Activated T-helper 17 cell treated with anti-CD3 and anti-CD28 coated beads, Interleukin-2, amount 50 U/mL, for 72 hours (primary cell): Measurements from ENCODE around the gene RAB11A. TPM values are rescaled to one million over a fixed set of nuclear protein-coding genes. Genes with fewer than 3 reads are reported as not detected.
"Not testable (repeated sequence)": the region's sequence is repeated elsewhere in the genome, so short reads cannot be mapped to it uniquely, and the experiment has no call there.

Experiments
- ATAC-seq: fragments of 150-1000 bp; cut with Tn5 transposase; replicated peaks from 2 replicates; pipeline ENCODE4 v1.10.0; 2021; ENCODE audit warnings: mild to moderate bottlenecking, moderate library complexity
- H3K27ac Mint-ChIP-seq: one replicate; pipeline ENCODE4 v1.8.0; 2022; ENCODE audit warnings: mixed read lengths
- H3K27me3 Mint-ChIP-seq: one replicate; pipeline ENCODE4 v1.8.0; 2022; ENCODE audit warnings: mixed read lengths
- H3K36me3 Mint-ChIP-seq: one replicate; pipeline ENCODE4 v1.8.0; 2022; ENCODE audit warnings: low read depth, mild to moderate bottlenecking, mixed read lengths
- H3K4me1 Mint-ChIP-seq: one replicate; pipeline ENCODE4 v1.8.0; 2022; ENCODE audit warnings: mixed read lengths
- H3K4me3 Mint-ChIP-seq: one replicate; pipeline ENCODE4 v1.8.0; 2022; ENCODE audit warnings: mild to moderate bottlenecking, mixed read lengths
- H3K9me3 Mint-ChIP-seq: one replicate; pipeline ENCODE4 v1.8.0; 2022; ENCODE audit warnings: mixed read lengths
- total RNA-seq, 2 donors: library from RNA; stranded (reverse); gene quantifications; one replicate each; pipeline ENCODE4 v1.2.3, GENCODE V29; 2022

The RAB11A gene
- total RNA-seq, 2 donors from 2014 or later = 108 to 143 TPM

DNA sequence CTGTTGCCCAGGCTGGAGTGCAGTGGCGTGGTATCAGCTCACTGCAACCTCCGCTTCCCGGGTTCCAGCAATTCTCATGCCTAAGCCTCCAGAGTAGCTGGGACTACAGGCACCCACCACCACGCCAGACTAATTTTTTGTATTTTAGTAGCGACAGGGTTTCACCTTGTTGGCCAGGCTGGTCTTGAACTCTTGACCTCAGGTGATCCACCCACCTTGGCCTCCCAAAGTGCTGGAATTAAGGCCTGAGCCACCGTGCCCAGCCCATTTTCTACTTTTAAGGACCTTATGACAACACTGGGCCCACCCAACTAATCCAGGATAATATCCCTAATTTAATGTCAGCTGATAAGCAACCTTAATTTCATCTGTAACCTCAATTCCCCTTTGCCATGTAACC lies 1.4 kb upstream of the RAB11A start:
- peak overlapping the region; percentile 98 for H3K4me3 Mint-ChIP-seq

DNA sequence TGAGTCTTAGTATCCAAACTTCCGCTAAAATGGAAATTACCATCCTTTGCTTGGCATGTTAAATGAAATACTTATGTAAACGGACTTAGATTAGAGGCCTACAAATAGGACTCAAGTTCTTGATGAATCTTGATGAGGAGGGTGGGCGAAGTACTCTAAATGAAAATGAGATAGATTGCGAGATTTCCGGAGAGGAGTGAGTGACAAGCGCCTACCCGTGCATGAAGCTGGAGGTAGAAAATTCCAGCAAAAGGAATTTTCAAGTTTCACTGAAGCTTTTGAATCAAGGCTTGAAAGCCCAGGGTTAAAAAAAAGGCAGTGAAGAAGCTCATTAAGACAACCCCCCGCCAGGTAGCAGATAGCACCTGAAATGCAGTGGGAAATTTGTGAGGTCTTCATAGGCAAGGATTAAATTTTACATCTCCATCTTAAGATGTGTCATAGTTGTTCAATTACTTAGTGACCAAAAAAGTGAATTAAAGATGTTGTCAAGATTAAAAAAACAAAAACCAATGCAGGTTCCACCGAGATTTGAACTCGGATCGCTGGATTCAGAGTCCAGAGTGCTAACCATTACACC lies 655 bp upstream of the RAB11A start:
- ATAC-seq = no peak
- H3K36me3 Mint-ChIP-seq = peaks cover 30% of the 10 kb centered on the region

More for the DNA sequence above, 1.4 kb upstream of the RAB11A start:
- peaks cover 28% of the 10 kb centered on the region for H3K4me1 Mint-ChIP-seq
- peak overlapping the region; percentile 100 for H3K27ac Mint-ChIP-seq
- not testable (repeated sequence) for ATAC-seq, H3K9me3 Mint-ChIP-seq, H3K27me3 Mint-ChIP-seq
- H3K36me3 Mint-ChIP-seq = peaks cover 29% of the 10 kb centered on the region

DNA sequence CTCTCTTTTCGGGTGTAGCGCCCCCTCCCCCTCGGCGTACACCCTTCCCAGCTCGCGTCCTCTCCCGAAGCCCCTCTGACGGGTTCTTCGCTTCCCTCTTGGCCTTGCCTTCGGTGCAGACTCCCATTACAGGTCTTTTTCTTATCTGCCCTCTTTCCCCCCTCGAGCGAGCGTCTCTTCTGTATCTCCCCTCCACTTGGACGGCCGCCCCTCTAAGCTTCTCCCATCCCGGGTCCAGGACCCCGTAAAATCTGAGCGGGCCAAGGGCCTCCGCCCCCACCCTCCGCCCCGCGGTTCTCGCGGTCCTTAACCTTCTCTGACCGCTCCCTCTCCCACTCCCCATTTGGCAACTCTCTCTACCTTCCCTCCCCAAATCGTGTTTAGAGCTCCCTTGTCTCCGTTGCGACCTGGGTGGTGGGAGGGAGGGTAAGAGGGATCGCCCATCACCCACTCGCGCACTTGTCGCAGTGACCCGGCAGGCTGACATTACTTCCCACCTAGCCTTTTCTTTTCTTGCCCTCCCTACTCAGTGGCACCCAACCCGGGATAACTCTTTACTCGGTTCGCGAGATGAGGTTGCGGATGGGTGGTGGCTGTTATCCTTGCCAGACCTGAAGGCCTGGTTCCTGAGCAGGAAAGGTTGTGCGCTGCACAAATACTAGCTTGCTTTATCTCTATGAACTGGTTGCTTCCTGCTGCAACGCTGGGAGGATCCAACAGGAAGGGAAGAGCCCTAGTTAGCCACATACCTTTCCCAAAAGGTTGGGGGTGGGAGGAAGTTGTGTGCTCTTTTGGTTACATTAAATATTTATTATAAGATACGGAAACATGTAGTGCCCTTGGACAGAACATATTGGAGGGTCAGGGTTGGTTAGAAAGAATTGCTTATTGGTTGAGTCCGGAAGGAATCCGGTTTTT lies 922 bp downstream of the RAB11A start:
- Mint-ChIP-seq H3K4me3 (peak overlapping the region; percentile 98), H3K27ac (peak overlapping the region; percentile 100), H3K36me3 (peaks cover 37% of the 10 kb centered on the region), H3K9me3 (no peaks in the 10 kb centered on the region), H3K27me3 (no peaks in the 10 kb centered on the region), H3K4me1 (peaks cover 29% of the 10 kb centered on the region)
- no peak for ATAC-seq

More for the DNA sequence above, 655 bp upstream of the RAB11A start:
- Mint-ChIP-seq H3K27ac (peak overlapping the region; percentile 100), H3K4me3 (peak overlapping the region; percentile 98), H3K4me1 (peaks cover 29% of the 10 kb centered on the region), H3K27me3 (no peaks in the 10 kb centered on the region), H3K9me3 (no peaks in the 10 kb centered on the region)

DNA sequence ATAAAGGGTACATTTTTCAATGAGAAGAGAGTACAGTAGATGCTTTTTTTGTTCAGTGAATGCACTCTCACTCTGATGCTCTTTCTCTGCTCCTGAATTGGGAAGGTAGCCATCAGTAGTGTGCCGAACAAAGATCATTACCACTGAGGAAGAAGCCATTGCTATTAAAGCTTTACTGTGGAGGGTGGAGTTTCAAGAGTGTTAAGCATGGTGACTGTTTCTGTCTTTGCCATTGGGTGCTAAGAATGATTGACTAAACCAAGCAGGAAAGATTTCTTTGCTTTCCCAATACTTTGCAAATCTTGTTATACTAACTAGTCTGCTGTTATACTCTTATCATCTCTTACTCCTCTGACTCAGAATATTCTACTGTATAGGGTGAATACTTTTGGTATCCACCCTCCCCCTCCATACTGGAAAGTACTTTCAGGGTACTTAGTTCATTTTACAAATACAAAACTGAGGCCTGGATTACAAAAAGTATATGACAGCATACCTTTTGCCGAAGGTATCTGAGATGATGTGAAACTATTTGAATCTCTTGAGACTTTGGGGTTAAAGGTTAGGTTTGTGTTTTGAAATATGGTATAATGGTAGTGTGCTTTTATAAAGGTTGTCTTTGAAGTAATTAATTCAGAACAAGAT lies 1.7 kb downstream of the RAB11A start:
- Mint-ChIP-seq H3K4me1 (peaks cover 29% of the 10 kb centered on the region), H3K27me3 (no peaks in the 10 kb centered on the region), H3K4me3 (peak overlapping the region; percentile 98), H3K27ac (peak overlapping the region; percentile 100), H3K9me3 (no peaks in the 10 kb centered on the region), H3K36me3 (peaks cover 44% of the 10 kb centered on the region)
- peak; percentile 16 for ATAC-seq

DNA sequence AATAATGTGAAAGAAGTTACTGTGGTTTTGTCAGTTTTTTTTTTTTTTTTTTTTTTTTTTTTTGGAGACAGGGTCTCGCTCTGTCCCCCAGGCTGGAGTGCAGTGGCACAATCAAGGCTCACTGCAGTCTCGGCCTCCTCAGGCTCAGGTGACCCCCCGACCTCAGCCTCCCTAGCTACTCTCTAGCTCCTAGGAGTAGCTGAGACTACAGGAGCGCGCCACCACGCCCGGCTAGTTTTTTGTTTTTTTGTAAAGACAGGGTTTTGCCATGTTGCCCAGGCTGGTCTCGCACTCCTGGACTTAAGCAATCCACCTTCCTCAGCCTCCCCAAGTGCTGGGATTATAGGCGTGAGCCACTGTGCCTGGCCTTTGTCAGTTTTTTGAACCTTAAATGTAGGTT lies 2.6 kb downstream of the RAB11A start:
- Mint-ChIP-seq H3K4me3 (peak overlapping the region; percentile 98), H3K36me3 (peaks cover 46% of the 10 kb centered on the region), H3K4me1 (peaks cover 29% of the 10 kb centered on the region)
- H3K9me3 Mint-ChIP-seq, H3K27me3 Mint-ChIP-seq, ATAC-seq, H3K27ac Mint-ChIP-seq: not testable (repeated sequence)

DNA sequence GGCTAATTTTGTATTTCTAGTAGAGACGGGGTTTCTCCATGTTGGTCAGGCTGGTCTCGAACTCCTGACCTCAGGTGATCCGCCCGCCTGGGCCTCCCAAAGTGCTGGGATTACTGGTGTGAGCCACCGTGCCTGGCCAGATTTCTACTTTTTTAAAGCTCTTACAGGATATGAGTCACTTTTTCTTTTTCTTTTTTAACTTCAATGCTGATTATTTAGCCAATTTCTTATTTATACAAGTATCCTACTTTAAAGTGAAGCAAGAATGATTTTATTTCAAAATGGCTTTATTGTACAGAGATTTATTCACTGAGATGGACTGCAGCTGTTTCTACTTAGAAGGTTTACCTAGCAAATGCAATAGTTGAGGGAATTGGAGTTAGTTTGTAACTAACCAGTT lies 3.3 kb downstream of the RAB11A start:
- H3K27me3 Mint-ChIP-seq, ATAC-seq, H3K9me3 Mint-ChIP-seq: not testable (repeated sequence)
- peak overlapping the region; percentile 46 for H3K27ac Mint-ChIP-seq
- peaks cover 30% of the 10 kb centered on the region for H3K4me1 Mint-ChIP-seq
- peaks cover 53% of the 10 kb centered on the region for H3K36me3 Mint-ChIP-seq
- H3K4me3 Mint-ChIP-seq = peak overlapping the region; percentile 43

DNA sequence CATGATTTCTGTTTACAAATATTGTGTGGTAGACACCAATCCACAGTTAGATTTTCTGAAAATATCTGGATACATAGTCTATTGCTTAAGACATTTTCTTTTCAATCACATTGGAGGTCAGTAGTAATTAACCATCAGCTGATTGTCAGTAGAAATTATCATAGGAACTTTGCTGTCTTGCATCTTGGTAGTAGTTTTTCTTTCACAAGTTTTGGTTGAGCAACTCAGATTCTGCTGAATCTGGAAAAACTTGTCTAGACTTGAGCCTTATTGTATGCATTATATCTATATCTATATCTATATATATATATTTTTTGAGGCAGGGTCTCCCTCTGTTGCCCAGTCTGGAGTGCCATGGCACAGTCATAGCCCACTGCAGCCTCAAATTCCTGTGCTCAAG lies 4.0 kb downstream of the RAB11A start:
- Mint-ChIP-seq H3K27me3 (no peaks in the 10 kb centered on the region), H3K27ac (no peak overlapping the region), H3K36me3 (peaks cover 59% of the 10 kb centered on the region), H3K4me3 (no peak overlapping the region), H3K9me3 (no peaks in the 10 kb centered on the region), H3K4me1 (peaks cover 32% of the 10 kb centered on the region)
- no peak for ATAC-seq

DNA sequence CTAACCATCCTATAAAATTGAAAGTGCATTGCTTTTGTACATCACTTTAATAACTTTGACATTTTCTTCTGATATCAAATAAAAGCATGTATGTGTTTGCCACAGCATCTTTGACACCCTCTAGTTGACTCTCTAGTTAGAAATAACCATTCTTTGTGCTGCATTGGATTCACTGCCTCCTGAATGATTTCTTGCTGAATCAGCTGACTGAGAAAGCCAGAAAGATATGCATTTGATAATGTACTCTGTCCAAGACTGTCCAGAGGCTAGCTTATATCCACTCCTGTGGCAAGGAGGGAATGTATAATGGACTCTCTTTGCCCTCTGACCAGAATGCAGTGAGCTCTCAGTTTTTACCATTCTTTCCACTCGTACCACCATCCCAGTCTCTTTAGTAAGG lies 6.2 kb downstream of the RAB11A start:
- H3K4me1 Mint-ChIP-seq = peaks cover 19% of the 10 kb centered on the region
- H3K27me3 Mint-ChIP-seq = no peaks in the 10 kb centered on the region
- no peak for ATAC-seq
- H3K27ac Mint-ChIP-seq = no peak overlapping the region
- H3K36me3 Mint-ChIP-seq = peaks cover 59% of the 10 kb centered on the region
- H3K9me3 Mint-ChIP-seq = no peaks in the 10 kb centered on the region
- H3K4me3 Mint-ChIP-seq = no peak overlapping the region

DNA sequence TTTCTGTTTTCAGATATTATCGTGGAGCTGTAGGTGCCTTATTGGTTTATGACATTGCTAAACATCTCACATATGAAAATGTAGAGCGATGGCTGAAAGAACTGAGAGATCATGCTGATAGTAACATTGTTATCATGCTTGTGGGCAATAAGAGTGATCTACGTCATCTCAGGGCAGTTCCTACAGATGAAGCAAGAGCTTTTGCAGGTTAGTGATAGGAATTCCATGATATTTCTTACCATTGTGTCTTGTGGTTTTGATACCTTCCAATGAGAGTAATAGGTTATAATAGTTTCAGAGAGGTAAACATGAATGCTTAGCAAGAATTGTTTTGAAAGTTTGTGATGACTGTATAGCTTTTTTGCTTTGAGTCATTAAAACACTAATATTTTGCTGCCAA lies 8.5 kb downstream of the RAB11A start:
- H3K27me3 Mint-ChIP-seq = no peaks in the 10 kb centered on the region
- H3K4me1 Mint-ChIP-seq = peaks cover 11% of the 10 kb centered on the region
- H3K4me3 Mint-ChIP-seq = no peak overlapping the region
- no peaks in the 10 kb centered on the region for H3K9me3 Mint-ChIP-seq
- peaks cover 76% of the 10 kb centered on the region for H3K36me3 Mint-ChIP-seq
- H3K27ac Mint-ChIP-seq = no peak overlapping the region
- peak; percentile 49 for ATAC-seq

DNA sequence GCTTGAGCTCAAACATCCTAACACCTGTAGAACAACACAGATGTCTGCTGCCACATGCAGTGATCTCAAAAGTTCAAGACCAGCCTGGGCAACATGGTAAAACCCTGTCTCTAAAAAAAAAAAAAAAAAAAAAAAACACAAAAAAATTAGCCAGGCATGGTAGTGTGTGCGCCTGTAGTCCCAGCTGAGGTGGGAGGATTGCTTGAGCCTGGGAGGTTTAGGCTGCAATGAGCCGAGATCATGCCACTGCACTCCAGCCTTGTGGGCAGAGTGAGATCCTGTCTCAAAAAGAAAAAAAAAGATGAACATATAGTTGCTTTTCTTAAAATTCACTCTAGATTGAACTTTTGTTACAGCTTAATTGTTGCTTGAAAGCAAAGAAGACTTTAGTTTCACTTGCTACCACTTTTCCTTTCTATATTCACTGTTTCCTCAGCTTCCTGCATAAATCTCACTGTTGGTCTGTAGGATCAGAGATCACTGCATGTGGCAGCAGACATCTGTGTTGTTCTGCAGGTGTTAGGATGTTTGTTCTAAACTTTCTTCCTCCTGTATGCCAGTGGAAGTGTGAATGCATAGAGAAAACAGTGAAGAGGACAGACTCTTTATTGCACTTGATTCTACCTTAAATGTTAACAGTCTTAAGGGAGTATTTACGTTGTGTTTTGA lies 12.6 kb downstream of the RAB11A start:
- Mint-ChIP-seq H3K27me3 (no peaks in the 10 kb centered on the region), H3K27ac (peak overlapping the region; percentile 17), H3K9me3 (no peaks in the 10 kb centered on the region), H3K36me3 (peaks cover 93% of the 10 kb centered on the region), H3K4me3 (no peak overlapping the region), H3K4me1 (peaks cover 25% of the 10 kb centered on the region)
- ATAC-seq = no peak

DNA sequence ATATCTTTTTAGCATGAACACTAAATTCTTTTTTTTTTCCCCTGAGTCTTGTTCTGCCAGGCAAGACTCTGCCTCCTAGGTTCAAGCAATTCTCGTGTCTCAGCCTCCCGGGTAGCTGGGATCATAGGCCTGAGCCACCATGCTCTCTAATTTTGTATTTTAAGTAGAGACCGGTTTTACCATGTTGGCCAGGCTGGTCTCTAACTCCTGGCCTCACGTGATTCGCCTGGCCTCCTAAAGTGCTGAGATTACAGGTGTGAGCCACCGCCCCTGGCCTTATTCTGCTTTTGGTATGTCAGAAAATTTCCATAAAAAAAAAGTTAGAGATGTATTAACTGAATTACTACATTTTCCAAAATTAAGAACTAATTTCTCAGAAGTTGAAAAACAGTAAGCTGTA lies 14.3 kb downstream of the RAB11A start:
- no peak overlapping the region for H3K4me3 Mint-ChIP-seq
- peaks cover 34% of the 10 kb centered on the region for H3K4me1 Mint-ChIP-seq
- no peak for ATAC-seq
- peaks cover 93% of the 10 kb centered on the region for H3K36me3 Mint-ChIP-seq
- H3K9me3 Mint-ChIP-seq = no peaks in the 10 kb centered on the region
- no peaks in the 10 kb centered on the region for H3K27me3 Mint-ChIP-seq
- peak overlapping the region; percentile 32 for H3K27ac Mint-ChIP-seq

DNA sequence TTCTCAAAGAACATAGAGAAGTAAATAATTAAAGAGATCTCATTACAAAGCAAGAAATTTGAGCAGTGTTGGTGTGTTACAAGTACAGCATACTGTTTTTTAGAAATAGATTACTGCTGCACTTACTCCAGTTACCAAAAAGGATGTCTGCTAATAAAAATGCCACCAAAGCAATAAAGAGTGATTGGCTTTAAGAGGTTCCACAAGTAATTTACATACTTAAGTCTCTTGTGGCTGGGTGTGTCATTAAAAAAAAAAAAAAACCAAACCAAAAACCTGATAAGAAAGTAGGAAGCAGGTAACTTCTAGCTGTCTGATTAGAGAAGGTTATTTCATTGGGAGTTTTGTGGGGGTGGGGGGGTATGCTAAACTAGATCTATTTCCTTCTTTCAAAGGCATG lies 15.2 kb downstream of the RAB11A start:
- Mint-ChIP-seq H3K27me3 (no peaks in the 10 kb centered on the region), H3K9me3 (no peaks in the 10 kb centered on the region), H3K4me3 (no peak overlapping the region), H3K4me1 (peaks cover 38% of the 10 kb centered on the region), H3K36me3 (peaks cover 93% of the 10 kb centered on the region), H3K27ac (peak overlapping the region; percentile 32)
- no peak for ATAC-seq

DNA sequence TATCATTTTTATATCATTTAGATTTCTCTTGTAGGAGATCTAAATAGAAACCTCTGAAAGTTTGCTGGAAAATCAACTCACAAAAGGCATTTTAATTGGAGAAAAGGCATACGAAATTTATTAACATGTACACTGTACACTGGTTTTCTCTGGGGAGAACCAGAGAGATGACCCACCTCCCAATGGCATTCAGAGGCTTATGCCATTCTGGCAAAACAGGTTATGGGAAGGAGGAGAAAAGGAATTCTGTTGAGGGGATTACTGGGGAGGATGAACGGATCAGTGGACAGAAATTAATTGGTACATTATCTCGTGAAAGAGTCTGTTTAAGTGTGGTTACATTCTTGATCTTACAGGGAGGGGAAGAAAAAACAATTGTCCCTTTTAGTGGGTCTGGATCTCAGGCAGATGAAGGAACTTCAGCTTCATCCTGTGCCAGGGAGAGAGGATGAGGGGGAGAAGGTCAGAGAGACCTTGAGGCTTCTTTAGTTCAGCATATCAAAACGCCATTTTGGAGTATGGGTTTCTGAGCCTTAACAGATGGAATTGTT lies 16.5 kb downstream of the RAB11A start:
- no peak for ATAC-seq
- Mint-ChIP-seq H3K9me3 (no peaks in the 10 kb centered on the region), H3K27me3 (no peaks in the 10 kb centered on the region), H3K27ac (peak overlapping the region; percentile 97), H3K4me1 (peaks cover 38% of the 10 kb centered on the region), H3K36me3 (peaks cover 92% of the 10 kb centered on the region), H3K4me3 (no peak overlapping the region)

DNA sequence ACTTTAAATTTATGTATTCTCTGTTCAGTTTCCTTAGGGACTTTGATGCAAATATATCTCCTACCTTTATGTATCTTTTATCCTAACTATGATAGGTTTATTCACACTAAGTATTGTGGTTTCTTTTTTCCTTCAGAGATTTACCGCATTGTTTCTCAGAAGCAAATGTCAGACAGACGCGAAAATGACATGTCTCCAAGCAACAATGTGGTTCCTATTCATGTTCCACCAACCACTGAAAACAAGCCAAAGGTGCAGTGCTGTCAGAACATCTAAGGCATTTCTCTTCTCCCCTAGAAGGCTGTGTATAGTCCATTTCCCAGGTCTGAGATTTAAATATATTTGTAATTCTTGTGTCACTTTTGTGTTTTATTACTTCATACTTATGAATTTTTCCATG lies 18.3 kb downstream of the RAB11A start:
- H3K4me3 Mint-ChIP-seq = peak overlapping the region; percentile 48

More for the DNA sequence above, 18.3 kb downstream of the RAB11A start:
- peak overlapping the region; percentile 97 for H3K27ac Mint-ChIP-seq
- peaks cover 40% of the 10 kb centered on the region for H3K4me1 Mint-ChIP-seq
- ATAC-seq = peak; percentile 94
- H3K36me3 Mint-ChIP-seq = peaks cover 90% of the 10 kb centered on the region
- no peaks in the 10 kb centered on the region for H3K9me3 Mint-ChIP-seq
- no peaks in the 10 kb centered on the region for H3K27me3 Mint-ChIP-seq
